ENCODE data around the gene BTRC.

The BTRC gene

DNA sequence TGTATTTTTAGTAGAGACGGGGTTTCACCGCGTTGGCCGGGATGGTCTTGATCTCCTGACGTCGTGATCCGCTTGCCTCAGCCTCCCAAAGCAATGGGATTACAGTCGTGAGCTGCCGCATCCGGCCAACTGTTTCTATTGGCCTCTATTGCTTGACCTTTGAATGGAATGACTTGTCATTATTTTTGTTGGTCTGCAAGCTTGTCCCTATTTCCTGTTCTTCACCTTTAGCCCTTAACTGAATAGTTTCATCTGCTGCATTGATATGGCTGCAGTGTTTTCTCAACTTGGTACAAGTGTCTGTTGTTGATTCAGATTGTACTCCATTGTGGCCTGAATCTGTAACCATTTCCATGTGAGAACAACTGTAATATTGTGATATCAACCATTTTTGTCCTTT, 128.6 kb downstream of the BTRC start:
- Histone ChIP-seq H3K79me2 (ENCODE audit: insufficient read depth, low read length) (no peaks in the 10 kb centered on the region), H3K27me3 (ENCODE audit: low read length) (no peaks in the 10 kb centered on the region), H3F3A (ENCODE audit: insufficient read depth) (no peaks in the 10 kb centered on the region), H2AFZ (ENCODE audit: low read depth, low read length, severe bottlenecking) (no peak overlapping the region), H3K27ac (ENCODE audit: low read depth, low read length) (no peak overlapping the region), H3K9ac (ENCODE audit: low read length) (no peak overlapping the region), H3K9me2 (replicated peaks; ENCODE audit: insufficient read depth, low read length) (no peaks in the 10 kb centered on the region), H3K36me3 (ENCODE audit: low read length) (no peaks in the 10 kb centered on the region), H3K9me3 (ENCODE audit: insufficient read depth, low read length) (no peaks in the 10 kb centered on the region), H4K20me1 (ENCODE audit: low read depth, low read length) (no peaks in the 10 kb centered on the region), H3K4me3 (ENCODE audit: insufficient read depth, low read length, poor library complexity, severe bottlenecking) (no peak overlapping the region), H3K4me2 (ENCODE audit: low read depth, low read length, poor library complexity, severe bottlenecking) (no peak overlapping the region)
- TF ChIP-seq EZH2phosphoT487 (conservative IDR thresholded peaks at IDR 0.05; ENCODE audit: low read length): no peak
- TF ChIP-seq CTCF (IDR thresholded peaks at IDR 0.05; ENCODE audit: insufficient read depth, low read length, poor library complexity, severe bottlenecking): no peak

GRCh38 chr10:101484175-101484745, 130.3 kb downstream of the BTRC start:
- Histone ChIP-seq H3K9me3 (ENCODE audit: insufficient read depth, low read length) (no peaks in the 10 kb centered on the region), H3K9me2 (replicated peaks; ENCODE audit: insufficient read depth, low read length) (no peaks in the 10 kb centered on the region), H2AFZ (ENCODE audit: low read depth, low read length, severe bottlenecking) (no peak overlapping the region), H3F3A (ENCODE audit: insufficient read depth) (no peaks in the 10 kb centered on the region), H3K36me3 (ENCODE audit: low read length) (no peaks in the 10 kb centered on the region), H3K9ac (ENCODE audit: low read length) (no peak overlapping the region), H3K4me2 (ENCODE audit: low read depth, low read length, poor library complexity, severe bottlenecking) (no peak overlapping the region), H4K20me1 (ENCODE audit: low read depth, low read length) (no peaks in the 10 kb centered on the region), H3K27me3 (ENCODE audit: low read length) (no peaks in the 10 kb centered on the region), H3K27ac (ENCODE audit: low read depth, low read length) (no peak overlapping the region), H3K79me2 (ENCODE audit: insufficient read depth, low read length) (no peaks in the 10 kb centered on the region), H3K4me3 (ENCODE audit: insufficient read depth, low read length, poor library complexity, severe bottlenecking) (no peak overlapping the region)
- TF ChIP-seq EZH2phosphoT487 (conservative IDR thresholded peaks at IDR 0.05; ENCODE audit: low read length): no peak

- Histone ChIP-seq H3K9me2 (replicated peaks; ENCODE audit: insufficient read depth, low read length) (no peaks in the 10 kb centered on the region), H3K4me3 (ENCODE audit: insufficient read depth, low read length, poor library complexity, severe bottlenecking) (no peak overlapping the region), H3K27me3 (ENCODE audit: low read length) (no peaks in the 10 kb centered on the region), H3K79me2 (ENCODE audit: insufficient read depth, low read length) (no peaks in the 10 kb centered on the region), H3K9ac (ENCODE audit: low read length) (no peak overlapping the region), H3F3A (ENCODE audit: insufficient read depth) (no peaks in the 10 kb centered on the region), H2AFZ (ENCODE audit: low read depth, low read length, severe bottlenecking) (no peak overlapping the region), H3K9me3 (ENCODE audit: insufficient read depth, low read length) (no peaks in the 10 kb centered on the region), H4K20me1 (ENCODE audit: low read depth, low read length) (no peaks in the 10 kb centered on the region), H3K27ac (ENCODE audit: low read depth, low read length) (no peak overlapping the region), H3K4me2 (ENCODE audit: low read depth, low read length, poor library complexity, severe bottlenecking) (no peak overlapping the region), H3K36me3 (ENCODE audit: low read length) (no peaks in the 10 kb centered on the region)
- TF ChIP-seq CTCF (IDR thresholded peaks at IDR 0.05; ENCODE audit: insufficient read depth, low read length, poor library complexity, severe bottlenecking) (no peak), EZH2phosphoT487 (conservative IDR thresholded peaks at IDR 0.05; ENCODE audit: low read length) (no peak)
Observed at GRCh38 chr10:101485207-101485606, 131.2 kb downstream of the BTRC start.

- H3K9ac ChIP-seq (ENCODE audit: low read length): no peak overlapping the region
- no peaks in the 10 kb centered on the region for H3F3A ChIP-seq (ENCODE audit: insufficient read depth)
- H2AFZ ChIP-seq (ENCODE audit: low read depth, low read length, severe bottlenecking): no peak overlapping the region
- TF ChIP-seq CTCF (IDR thresholded peaks at IDR 0.05; ENCODE audit: insufficient read depth, low read length, poor library complexity, severe bottlenecking): no peak
- TF ChIP-seq EZH2phosphoT487 (conservative IDR thresholded peaks at IDR 0.05; ENCODE audit: low read length): no peak
- H3K9me2 ChIP-seq (replicated peaks; ENCODE audit: insufficient read depth, low read length): no peaks in the 10 kb centered on the region
- no peaks in the 10 kb centered on the region for H3K36me3 ChIP-seq (ENCODE audit: low read length)
- no peak overlapping the region for H3K27ac ChIP-seq (ENCODE audit: low read depth, low read length)
- H3K79me2 ChIP-seq (ENCODE audit: insufficient read depth, low read length): no peaks in the 10 kb centered on the region
- H3K27me3 ChIP-seq (ENCODE audit: low read length): no peaks in the 10 kb centered on the region
- H3K4me3 ChIP-seq (ENCODE audit: insufficient read depth, low read length, poor library complexity, severe bottlenecking): no peak overlapping the region
- H3K9me3 ChIP-seq (ENCODE audit: insufficient read depth, low read length): no peaks in the 10 kb centered on the region
- no peak overlapping the region for H3K4me2 ChIP-seq (ENCODE audit: low read depth, low read length, poor library complexity, severe bottlenecking)
- H4K20me1 ChIP-seq (ENCODE audit: low read depth, low read length): no peaks in the 10 kb centered on the region
Observed at GRCh38 chr10:101485681-101486554, 132.0 kb downstream of the BTRC start.
